Measurements from ENCODE around the gene TNC. TPM values are rescaled to one million over a fixed set of nuclear protein-coding genes. Genes with fewer than 3 reads are reported as not detected.

The TNC gene
- total and polyA plus RNA-seq, 10 of the 15 experiments (the other 5 are each of a cell fraction or from before 2014, with no cell fraction given) = 0.05 to 4.2 (median 0.14) TPM

GRCh38 chr9:115141612-115142011 lies 23.7 kb upstream of the TNC start:
- ATAC-seq (no peak), FAIRE-seq (no peak), DNase-seq (ENCODE audit: low read depth, low spot score) (no peak)
- in situ Hi-C loops (cut with MboI) = no loop called here
- Histone ChIP-seq H3K4me2 (ENCODE audit: control insufficient read depth, insufficient read depth) (no peak overlapping the region), H3K9me3 (replicated peaks; ENCODE audit: control insufficient read depth, insufficient read depth, low read length) (no peaks in the 10 kb centered on the region), H3K27me3 (replicated peaks in 1 of 2; ENCODE audit: control insufficient read depth in 2 of 2, insufficient read depth in 2 of 2, low read length in 1 of 2) (no peaks in the 10 kb centered on the region), H3K27ac (ENCODE audit: control insufficient read depth, insufficient read depth) (no peak overlapping the region), H3K4me1 (ENCODE audit: control insufficient read depth, insufficient read depth, low read length) (no peaks in the 10 kb centered on the region), H2AFZ (ENCODE audit: control insufficient read depth, low read depth, low read length) (no peak overlapping the region), H3K4me3 (no peak overlapping the region), H3K36me3 (ENCODE audit: control insufficient read depth in 2 of 2, insufficient read depth in 2 of 2, low read length in 1 of 2) (no peaks in the 10 kb centered on the region), H3K79me2 (ENCODE audit: control insufficient read depth, insufficient read depth, low read length) (no peaks in the 10 kb centered on the region), H3K9ac (ENCODE audit: control insufficient read depth, insufficient read depth, low read length) (no peak overlapping the region), H4K20me1 (ENCODE audit: control insufficient read depth, insufficient read depth) (no peaks in the 10 kb centered on the region)
- CTCF ChIA-PET = no interaction called here
- RAD21 ChIA-PET (ENCODE audit: unreplicated experiment) = no interaction called here
- intact Hi-C loops (cut with micrococcal nuclease; ENCODE audit: unreplicated experiment) = no loop called here
- POLR2A ChIA-PET = no interaction called here
- no TSS peak for BruUV-seq (replicated peaks)
- SMC1A ChIA-PET (ENCODE audit: uncharacterized antibody, unreplicated experiment) = no interaction called here
- 32% methylated on average over 3 of the region's 3 CpGs for WGBS (ENCODE audit: insufficient coverage, insufficient replicate concordance, low lambda C conversion rate, missing lambda C conversion rate)
- TF ChIP-seq ELK1 (IDR thresholded peaks at IDR 0.05; ENCODE audit: low read depth, low read length) = no peak
- no peak for TF ChIP-seq NKRF (conservative IDR thresholded peaks at IDR 0.05)
- TF ChIP-seq NBN (IDR thresholded peaks at IDR 0.05) = no peak
- no peak for TF ChIP-seq BCL3 (IDR thresholded peaks at IDR 0.05; ENCODE audit: borderline replicate concordance, insufficient read depth, low read depth, low read length, poor library complexity, severe bottlenecking)
- TF ChIP-seq REST (IDR thresholded peaks at IDR 0.05; ENCODE audit: low read depth, low read length) = no peak
- no peak for TF ChIP-seq JUNB (IDR thresholded peaks at IDR 0.05)
- TF ChIP-seq SIN3A (IDR thresholded peaks at IDR 0.05; ENCODE audit: low read depth, low read length) = no peak
- TF ChIP-seq ATF3 (IDR thresholded peaks at IDR 0.05; ENCODE audit: borderline replicate concordance, extremely low read depth, low read depth, low read length) = no peak
- no peak for TF ChIP-seq SKIL (IDR thresholded peaks at IDR 0.05; ENCODE audit: low read depth, poor library complexity, severe bottlenecking)
- TF ChIP-seq MAX (IDR thresholded peaks at IDR 0.05; ENCODE audit: low read depth, low read length) = no peak
- no peak for TF ChIP-seq ZNF384 (IDR thresholded peaks at IDR 0.05; ENCODE audit: borderline replicate concordance, low read depth, low read length)
- no peak for TF ChIP-seq BHLHE40 (IDR thresholded peaks at IDR 0.05; ENCODE audit: borderline replicate concordance in 1 of 2, low read depth in 2 of 2, low read length in 1 of 2)
